C4-2B (cell line): ENCODE results near the gene APAF1.

ENCODE experiments used
- ZFX ChIP-seq: fragments of 450-650 bp; IDR thresholded peaks from 2 replicates; pipeline ENCODE4 v1.6.1; 2017
- TF ChIP-seq, protein P1 (sequence below): fragments of 450-650 bp; conservative IDR thresholded peaks from 2 replicates; pipeline ENCODE4 v1.5.1; 2017; ENCODE audit warnings: mild to moderate bottlenecking

DNA sequence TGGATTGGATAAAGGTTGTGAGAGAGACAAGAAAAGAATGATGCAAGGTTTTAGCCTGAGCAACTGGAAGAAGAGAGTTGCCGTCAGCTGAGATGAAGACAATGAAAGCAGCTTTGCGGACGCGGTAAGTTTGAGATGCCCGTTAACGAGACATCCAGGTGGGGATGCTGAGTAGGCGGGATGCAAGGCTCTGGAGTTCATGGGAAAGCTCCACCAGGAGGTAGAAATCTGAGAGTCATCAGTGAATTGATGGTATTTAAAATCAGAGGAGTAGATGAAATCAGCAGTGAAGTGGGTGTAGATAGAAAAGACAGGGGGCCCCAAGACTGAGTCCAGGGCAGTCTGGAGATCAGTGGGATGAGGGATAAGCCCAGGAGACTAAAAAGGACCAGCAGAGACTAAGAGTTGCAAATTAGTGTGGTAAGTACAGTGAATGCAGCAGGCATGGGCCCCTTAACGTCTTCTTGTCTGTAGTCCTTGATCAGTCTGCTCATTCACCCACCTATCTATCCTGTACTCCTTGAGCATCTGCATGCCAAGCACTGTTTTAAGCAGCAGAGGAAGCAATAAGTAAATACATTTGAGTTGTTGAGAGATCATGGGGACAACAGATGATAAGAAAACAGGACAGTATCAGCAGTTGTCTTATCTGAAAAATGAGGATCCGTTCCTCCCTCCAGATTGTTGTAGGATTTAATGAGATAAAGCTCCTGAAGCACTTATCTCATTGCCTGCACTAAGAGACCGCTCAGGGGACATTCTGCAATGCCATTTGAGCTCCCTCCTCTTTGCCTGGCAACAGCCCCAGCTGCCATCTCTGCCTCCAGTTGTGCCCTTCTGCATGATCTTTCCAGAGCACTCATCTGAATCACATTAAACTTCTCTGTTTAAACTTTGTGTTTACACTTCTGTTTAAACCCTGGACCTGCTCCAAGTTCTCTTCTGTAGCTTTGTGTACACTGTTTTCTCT is 91.5 kb downstream of the APAF1 start:
- TF ChIP-seq, protein P1, sequence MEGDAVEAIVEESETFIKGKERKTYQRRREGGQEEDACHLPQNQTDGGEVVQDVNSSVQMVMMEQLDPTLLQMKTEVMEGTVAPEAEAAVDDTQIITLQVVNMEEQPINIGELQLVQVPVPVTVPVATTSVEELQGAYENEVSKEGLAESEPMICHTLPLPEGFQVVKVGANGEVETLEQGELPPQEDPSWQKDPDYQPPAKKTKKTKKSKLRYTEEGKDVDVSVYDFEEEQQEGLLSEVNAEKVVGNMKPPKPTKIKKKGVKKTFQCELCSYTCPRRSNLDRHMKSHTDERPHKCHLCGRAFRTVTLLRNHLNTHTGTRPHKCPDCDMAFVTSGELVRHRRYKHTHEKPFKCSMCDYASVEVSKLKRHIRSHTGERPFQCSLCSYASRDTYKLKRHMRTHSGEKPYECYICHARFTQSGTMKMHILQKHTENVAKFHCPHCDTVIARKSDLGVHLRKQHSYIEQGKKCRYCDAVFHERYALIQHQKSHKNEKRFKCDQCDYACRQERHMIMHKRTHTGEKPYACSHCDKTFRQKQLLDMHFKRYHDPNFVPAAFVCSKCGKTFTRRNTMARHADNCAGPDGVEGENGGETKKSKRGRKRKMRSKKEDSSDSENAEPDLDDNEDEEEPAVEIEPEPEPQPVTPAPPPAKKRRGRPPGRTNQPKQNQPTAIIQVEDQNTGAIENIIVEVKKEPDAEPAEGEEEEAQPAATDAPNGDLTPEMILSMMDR = no peak
- no peak for TF ChIP-seq ZFX
